HepG2 (cell line): ENCODE data around the gene ARFIP2. TPM values are rescaled to one million over a fixed set of nuclear protein-coding genes. Genes with fewer than 3 reads are reported as not detected.

Experiments
- ARNT2 ChIP-seq: sonication (generic); formaldehyde crosslinking; IDR thresholded peaks from 2 replicates; pipeline ENCODE4 v1.8.0; 2022; ENCODE audit warnings: mild to moderate bottlenecking, low read depth, missing genetic modification reagents, moderate library complexity
- CERS6 ChIP-seq: sonication (generic); formaldehyde crosslinking; IDR thresholded peaks from 2 replicates; pipeline ENCODE4 v1.5.0; 2020; ENCODE audit warnings: missing genetic modification reagents
- RFX5 ChIP-seq: IDR thresholded peaks from 2 replicates; pipeline ENCODE4 v1.6.1; 2011; ENCODE audit warnings: low read depth, low read length, improper control_type of control experiment
- SYNCRIP ChIP-seq: fragments of 200-400 bp; formaldehyde crosslinking; IDR thresholded peaks from 2 replicates; pipeline ENCODE4 v1.6.1; 2018; ENCODE audit warnings: mild to moderate bottlenecking, low read depth, low read length; ENCODE audit not compliant: insufficient read depth
- XRCC5 ChIP-seq: fragments of 200-400 bp; formaldehyde crosslinking; optimal IDR thresholded peaks from 2 replicates; pipeline ENCODE3; 2017; ENCODE audit warnings: mild to moderate bottlenecking, low read length
- ZNF549 ChIP-seq: sonication (generic); formaldehyde crosslinking; IDR thresholded peaks from 2 replicates; pipeline ENCODE4 v1.5.0; 2020; ENCODE audit warnings: missing genetic modification reagents
- ZNF562 ChIP-seq: sonication (generic); formaldehyde crosslinking; IDR thresholded peaks from 2 replicates; pipeline ENCODE4 v1.8.0; 2022; ENCODE audit warnings: missing genetic modification reagents, borderline replicate concordance
- polyA plus RNA-seq, 8 experiments: library from polyadenylated mRNA; depleted of rRNA in 3 of 8; stranded (reverse) in 7 of 8; unstranded in 1 of 8; fragments of >200 nt; fragmentation: Illumina TruSeq in 4 of 8; extraction: Trizol in 4 of 8; gene quantifications; 2 replicates each; pipeline versions ENCODE4 v1.2.1 to v1.2.3, GENCODE V29; 2011 to 2016; ENCODE audit warnings: low read depth in 4 of 8, missing spikeins in 1 of 8, mixed read lengths in 1 of 8; ENCODE audit not compliant: insufficient read depth in 1 of 8
- total RNA-seq, 5 experiments: library from RNA; depleted of rRNA; stranded (reverse); fragments of >200 nt; fragmentation: Illumina TruSeq; extraction: Trizol; gene quantifications; 2 replicates each; pipeline ENCODE4 v1.2.3, GENCODE V29; 2016; ENCODE audit warnings: low read depth in 1 of 5
- TF ChIP-seq, protein P1 (sequence below): sonication (generic); formaldehyde crosslinking; IDR thresholded peaks from 2 replicates; pipeline ENCODE4 v1.5.0; 2020; ENCODE audit warnings: mild to moderate bottlenecking, missing genetic modification reagents, moderate library complexity
- TF ChIP-seq, protein P2 (sequence below): sonication (generic); formaldehyde crosslinking; IDR thresholded peaks from 2 replicates; pipeline ENCODE4 v1.4.0; 2020; ENCODE audit warnings: missing genetic modification reagents, borderline replicate concordance
- TF ChIP-seq, protein P3 (sequence below): sonication (generic); formaldehyde crosslinking; IDR thresholded peaks from 2 replicates; pipeline ENCODE4 v1.8.1; 2023; ENCODE audit warnings: missing genetic modification reagents, inconsistent platforms, borderline replicate concordance
- TF ChIP-seq, protein P4 (sequence below): sonication (generic); formaldehyde crosslinking; IDR thresholded peaks from 2 replicates; pipeline ENCODE4 v1.5.0; 2020; ENCODE audit warnings: mild to moderate bottlenecking, missing genetic modification reagents, borderline replicate concordance

Gene ARFIP2
- total and polyA plus RNA-seq, 2 of the 13 experiments (the other 11 are each of a cell fraction or from before 2014, with no cell fraction given), result 56.6 to 60.2 TPM

- TF ChIP-seq CERS6, result no peak
- TF ChIP-seq ZNF549 (CRISPR knock-in tag), result no peak
- no peak for TF ChIP-seq ZNF562
- TF ChIP-seq, protein P1, sequence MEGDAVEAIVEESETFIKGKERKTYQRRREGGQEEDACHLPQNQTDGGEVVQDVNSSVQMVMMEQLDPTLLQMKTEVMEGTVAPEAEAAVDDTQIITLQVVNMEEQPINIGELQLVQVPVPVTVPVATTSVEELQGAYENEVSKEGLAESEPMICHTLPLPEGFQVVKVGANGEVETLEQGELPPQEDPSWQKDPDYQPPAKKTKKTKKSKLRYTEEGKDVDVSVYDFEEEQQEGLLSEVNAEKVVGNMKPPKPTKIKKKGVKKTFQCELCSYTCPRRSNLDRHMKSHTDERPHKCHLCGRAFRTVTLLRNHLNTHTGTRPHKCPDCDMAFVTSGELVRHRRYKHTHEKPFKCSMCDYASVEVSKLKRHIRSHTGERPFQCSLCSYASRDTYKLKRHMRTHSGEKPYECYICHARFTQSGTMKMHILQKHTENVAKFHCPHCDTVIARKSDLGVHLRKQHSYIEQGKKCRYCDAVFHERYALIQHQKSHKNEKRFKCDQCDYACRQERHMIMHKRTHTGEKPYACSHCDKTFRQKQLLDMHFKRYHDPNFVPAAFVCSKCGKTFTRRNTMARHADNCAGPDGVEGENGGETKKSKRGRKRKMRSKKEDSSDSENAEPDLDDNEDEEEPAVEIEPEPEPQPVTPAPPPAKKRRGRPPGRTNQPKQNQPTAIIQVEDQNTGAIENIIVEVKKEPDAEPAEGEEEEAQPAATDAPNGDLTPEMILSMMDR (CRISPR knock-in tag), result no peak; the same call in 1 of the 2 replicates
- peak; percentile 56 for TF ChIP-seq XRCC5
- peak; percentile 59 for TF ChIP-seq ARNT2 (CRISPR knock-in tag)
- no peak for TF ChIP-seq SYNCRIP
- TF ChIP-seq RFX5, result 0 out of 2 replicates have a peak, but pooled peaks have one; percentile 25
- TF ChIP-seq, protein P2, sequence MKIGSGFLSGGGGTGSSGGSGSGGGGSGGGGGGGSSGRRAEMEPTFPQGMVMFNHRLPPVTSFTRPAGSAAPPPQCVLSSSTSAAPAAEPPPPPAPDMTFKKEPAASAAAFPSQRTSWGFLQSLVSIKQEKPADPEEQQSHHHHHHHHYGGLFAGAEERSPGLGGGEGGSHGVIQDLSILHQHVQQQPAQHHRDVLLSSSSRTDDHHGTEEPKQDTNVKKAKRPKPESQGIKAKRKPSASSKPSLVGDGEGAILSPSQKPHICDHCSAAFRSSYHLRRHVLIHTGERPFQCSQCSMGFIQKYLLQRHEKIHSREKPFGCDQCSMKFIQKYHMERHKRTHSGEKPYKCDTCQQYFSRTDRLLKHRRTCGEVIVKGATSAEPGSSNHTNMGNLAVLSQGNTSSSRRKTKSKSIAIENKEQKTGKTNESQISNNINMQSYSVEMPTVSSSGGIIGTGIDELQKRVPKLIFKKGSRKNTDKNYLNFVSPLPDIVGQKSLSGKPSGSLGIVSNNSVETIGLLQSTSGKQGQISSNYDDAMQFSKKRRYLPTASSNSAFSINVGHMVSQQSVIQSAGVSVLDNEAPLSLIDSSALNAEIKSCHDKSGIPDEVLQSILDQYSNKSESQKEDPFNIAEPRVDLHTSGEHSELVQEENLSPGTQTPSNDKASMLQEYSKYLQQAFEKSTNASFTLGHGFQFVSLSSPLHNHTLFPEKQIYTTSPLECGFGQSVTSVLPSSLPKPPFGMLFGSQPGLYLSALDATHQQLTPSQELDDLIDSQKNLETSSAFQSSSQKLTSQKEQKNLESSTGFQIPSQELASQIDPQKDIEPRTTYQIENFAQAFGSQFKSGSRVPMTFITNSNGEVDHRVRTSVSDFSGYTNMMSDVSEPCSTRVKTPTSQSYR (CRISPR knock-in tag), result no peak; the same call in 1 of the 2 replicates
- TF ChIP-seq, protein P3, sequence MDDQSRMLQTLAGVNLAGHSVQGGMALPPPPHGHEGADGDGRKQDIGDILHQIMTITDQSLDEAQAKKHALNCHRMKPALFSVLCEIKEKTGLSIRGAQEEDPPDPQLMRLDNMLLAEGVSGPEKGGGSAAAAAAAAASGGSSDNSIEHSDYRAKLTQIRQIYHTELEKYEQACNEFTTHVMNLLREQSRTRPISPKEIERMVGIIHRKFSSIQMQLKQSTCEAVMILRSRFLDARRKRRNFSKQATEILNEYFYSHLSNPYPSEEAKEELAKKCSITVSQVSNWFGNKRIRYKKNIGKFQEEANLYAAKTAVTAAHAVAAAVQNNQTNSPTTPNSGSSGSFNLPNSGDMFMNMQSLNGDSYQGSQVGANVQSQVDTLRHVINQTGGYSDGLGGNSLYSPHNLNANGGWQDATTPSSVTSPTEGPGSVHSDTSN (CRISPR knock-in tag), result no peak
- TF ChIP-seq, protein P4, sequence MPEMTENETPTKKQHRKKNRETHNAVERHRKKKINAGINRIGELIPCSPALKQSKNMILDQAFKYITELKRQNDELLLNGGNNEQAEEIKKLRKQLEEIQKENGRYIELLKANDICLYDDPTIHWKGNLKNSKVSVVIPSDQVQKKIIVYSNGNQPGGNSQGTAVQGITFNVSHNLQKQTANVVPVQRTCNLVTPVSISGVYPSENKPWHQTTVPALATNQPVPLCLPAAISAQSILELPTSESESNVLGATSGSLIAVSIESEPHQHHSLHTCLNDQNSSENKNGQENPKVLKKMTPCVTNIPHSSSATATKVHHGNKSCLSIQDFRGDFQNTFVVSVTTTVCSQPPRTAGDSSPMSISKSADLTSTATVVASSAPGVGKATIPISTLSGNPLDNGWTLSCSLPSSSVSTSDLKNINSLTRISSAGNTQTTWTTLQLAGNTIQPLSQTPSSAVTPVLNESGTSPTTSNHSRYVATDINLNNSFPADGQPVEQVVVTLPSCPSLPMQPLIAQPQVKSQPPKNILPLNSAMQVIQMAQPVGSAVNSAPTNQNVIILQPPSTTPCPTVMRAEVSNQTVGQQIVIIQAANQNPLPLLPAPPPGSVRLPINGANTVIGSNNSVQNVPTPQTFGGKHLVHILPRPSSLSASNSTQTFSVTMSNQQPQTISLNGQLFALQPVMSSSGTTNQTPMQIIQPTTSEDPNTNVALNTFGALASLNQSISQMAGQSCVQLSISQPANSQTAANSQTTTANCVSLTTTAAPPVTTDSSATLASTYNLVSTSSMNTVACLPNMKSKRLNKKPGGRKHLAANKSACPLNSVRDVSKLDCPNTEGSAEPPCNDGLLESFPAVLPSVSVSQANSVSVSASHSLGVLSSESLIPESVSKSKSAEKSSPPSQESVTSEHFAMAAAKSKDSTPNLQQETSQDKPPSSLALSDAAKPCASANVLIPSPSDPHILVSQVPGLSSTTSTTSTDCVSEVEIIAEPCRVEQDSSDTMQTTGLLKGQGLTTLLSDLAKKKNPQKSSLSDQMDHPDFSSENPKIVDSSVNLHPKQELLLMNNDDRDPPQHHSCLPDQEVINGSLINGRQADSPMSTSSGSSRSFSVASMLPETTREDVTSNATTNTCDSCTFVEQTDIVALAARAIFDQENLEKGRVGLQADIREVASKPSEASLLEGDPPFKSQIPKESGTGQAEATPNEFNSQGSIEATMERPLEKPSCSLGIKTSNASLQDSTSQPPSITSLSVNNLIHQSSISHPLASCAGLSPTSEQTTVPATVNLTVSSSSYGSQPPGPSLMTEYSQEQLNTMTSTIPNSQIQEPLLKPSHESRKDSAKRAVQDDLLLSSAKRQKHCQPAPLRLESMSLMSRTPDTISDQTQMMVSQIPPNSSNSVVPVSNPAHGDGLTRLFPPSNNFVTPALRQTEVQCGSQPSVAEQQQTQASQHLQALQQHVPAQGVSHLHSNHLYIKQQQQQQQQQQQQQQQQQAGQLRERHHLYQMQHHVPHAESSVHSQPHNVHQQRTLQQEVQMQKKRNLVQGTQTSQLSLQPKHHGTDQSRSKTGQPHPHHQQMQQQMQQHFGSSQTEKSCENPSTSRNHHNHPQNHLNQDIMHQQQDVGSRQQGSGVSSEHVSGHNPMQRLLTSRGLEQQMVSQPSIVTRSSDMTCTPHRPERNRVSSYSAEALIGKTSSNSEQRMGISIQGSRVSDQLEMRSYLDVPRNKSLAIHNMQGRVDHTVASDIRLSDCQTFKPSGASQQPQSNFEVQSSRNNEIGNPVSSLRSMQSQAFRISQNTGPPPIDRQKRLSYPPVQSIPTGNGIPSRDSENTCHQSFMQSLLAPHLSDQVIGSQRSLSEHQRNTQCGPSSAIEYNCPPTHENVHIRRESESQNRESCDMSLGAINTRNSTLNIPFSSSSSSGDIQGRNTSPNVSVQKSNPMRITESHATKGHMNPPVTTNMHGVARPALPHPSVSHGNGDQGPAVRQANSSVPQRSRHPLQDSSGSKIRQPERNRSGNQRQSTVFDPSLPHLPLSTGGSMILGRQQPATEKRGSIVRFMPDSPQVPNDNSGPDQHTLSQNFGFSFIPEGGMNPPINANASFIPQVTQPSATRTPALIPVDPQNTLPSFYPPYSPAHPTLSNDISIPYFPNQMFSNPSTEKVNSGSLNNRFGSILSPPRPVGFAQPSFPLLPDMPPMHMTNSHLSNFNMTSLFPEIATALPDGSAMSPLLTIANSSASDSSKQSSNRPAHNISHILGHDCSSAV, result no peak
Observed at GRCh38 chr11:6481012-6481923, at the start of gene ARFIP2, which contains the start of gene TIMM10B (continued).
